Stimulated activated naive CD8-positive, alpha-beta T cell treated with anti-CD3 and anti-CD28 coated beads, Interleukin-15, Interleukin-2, amounts not matched to agents 100 U/mL and 50 U/mL, for 24 hours (primary cell): ENCODE data around the gene MIGA1.
"Not testable (repeated sequence)": the region's sequence is repeated elsewhere in the genome, so short reads cannot be mapped to it uniquely, and the experiment has no call there.

Source experiments
- ATAC-seq: fragments of 150-1000 bp; cut with Tn5 transposase; one replicate; pipeline ENCODE4 v1.10.0; 2021
- DNase-seq: peaks from one replicate; pipeline ENCODE4 v3.0.0; 2021

Gene MIGA1

GRCh38 chr1:77802026-77802425 is 22.6 kb downstream of the MIGA1 start:
- DNase-seq (no peak), ATAC-seq (no peak)

- DNase-seq (no peak), ATAC-seq (no peak)
These were observed 23.9 kb downstream of the MIGA1 start for GRCh38 chr1:77803371-77803770.

- DNase-seq, ATAC-seq: not testable (repeated sequence)
These were observed 30.5 kb downstream of the MIGA1 start for GRCh38 chr1:77809787-77810462.

- not testable (repeated sequence) for DNase-seq
- peak; percentile 32 for ATAC-seq
These were observed 32.1 kb downstream of the MIGA1 start for GRCh38 chr1:77811589-77811988.

GRCh38 chr1:77817368-77818209 is 38.1 kb downstream of the MIGA1 start:
- DNase-seq (no peak), ATAC-seq (no peak)

GRCh38 chr1:77820121-77820520 is 40.7 kb downstream of the MIGA1 start:
- ATAC-seq (no peak), DNase-seq (no peak)

GRCh38 chr1:77824079-77824478 is 44.6 kb downstream of the MIGA1 start:
- no peak for DNase-seq
- ATAC-seq = no peak

GRCh38 chr1:77824694-77825093 is 45.2 kb downstream of the MIGA1 start:
- ATAC-seq (no peak), DNase-seq (no peak)

GRCh38 chr1:77825131-77825709 is 45.8 kb downstream of the MIGA1 start:
- DNase-seq = no peak
- no peak for ATAC-seq

GRCh38 chr1:77826851-77827250 is 47.4 kb downstream of the MIGA1 start:
- not testable (repeated sequence) for DNase-seq, ATAC-seq

GRCh38 chr1:77828098-77828497 is 48.6 kb downstream of the MIGA1 start:
- ATAC-seq = no peak

GRCh38 chr1:77829851-77830250 is 50.4 kb downstream of the MIGA1 start:
- DNase-seq = no peak
- ATAC-seq = no peak

More at GRCh38 chr1:77828098-77828497, 48.6 kb downstream of the MIGA1 start:
- DNase-seq = no peak

- ATAC-seq = no peak
- no peak for DNase-seq
These were observed 51.5 kb downstream of the MIGA1 start for GRCh38 chr1:77830946-77831345.

GRCh38 chr1:77831566-77831965 is 52.1 kb downstream of the MIGA1 start:
- ATAC-seq = no peak
- DNase-seq = no peak

GRCh38 chr1:77831976-77832711 is 52.7 kb downstream of the MIGA1 start:
- DNase-seq = no peak
- no peak for ATAC-seq

GRCh38 chr1:77832901-77833300 is 53.5 kb downstream of the MIGA1 start:
- DNase-seq (no peak), ATAC-seq (no peak)

GRCh38 chr1:77833521-77834100 is 54.2 kb downstream of the MIGA1 start:
- ATAC-seq = no peak

GRCh38 chr1:77834771-77835334 is 55.4 kb downstream of the MIGA1 start:
- DNase-seq (no peak), ATAC-seq (no peak)

More at GRCh38 chr1:77833521-77834100, 54.2 kb downstream of the MIGA1 start:
- DNase-seq = no peak

GRCh38 chr1:77841574-77841973 is 62.1 kb downstream of the MIGA1 start:
- DNase-seq = no peak
- ATAC-seq = no peak

- DNase-seq = no peak
- no peak for ATAC-seq
These were observed 66.5 kb downstream of the MIGA1 start for GRCh38 chr1:77845951-77846350.

- DNase-seq (no peak), ATAC-seq (no peak)
These were observed 67.5 kb downstream of the MIGA1 start for GRCh38 chr1:77846966-77847365.
